ENCODE results near the gene DYNC2I2.

GRCh38 chr9:128654481-128654880 is 2.2 kb downstream of the DYNC2I2 start:
- no peak for TF ChIP-seq POLR2A (IDR thresholded peaks at IDR 0.05)
- no peak for TF ChIP-seq CTCF (IDR thresholded peaks at IDR 0.05)
